ENCODE measurements around the gene FSIP2.

- TF ChIP-seq EZH2 (IDR thresholded peaks at IDR 0.05) (no peak), POLR2AphosphoS5 (IDR thresholded peaks at IDR 0.05; ENCODE audit: borderline replicate concordance, low read depth, low read length) (no peak)
These were observed at the start of gene FSIP2 for GRCh38 chr2:185738679-185739472.

All from SK-N-MC (cell line).